ENCODE results near the gene TTN. TPM values are rescaled to one million over a fixed set of nuclear protein-coding genes. Genes with fewer than 3 reads are reported as not detected.
A peak's percentile ranks its signal among the peaks of the same experiment; 100 is the strongest.

TTN gene
- polyA plus RNA-seq, 3 donors = under 0.01 to 0.12 (median 0.08) TPM

DNA sequence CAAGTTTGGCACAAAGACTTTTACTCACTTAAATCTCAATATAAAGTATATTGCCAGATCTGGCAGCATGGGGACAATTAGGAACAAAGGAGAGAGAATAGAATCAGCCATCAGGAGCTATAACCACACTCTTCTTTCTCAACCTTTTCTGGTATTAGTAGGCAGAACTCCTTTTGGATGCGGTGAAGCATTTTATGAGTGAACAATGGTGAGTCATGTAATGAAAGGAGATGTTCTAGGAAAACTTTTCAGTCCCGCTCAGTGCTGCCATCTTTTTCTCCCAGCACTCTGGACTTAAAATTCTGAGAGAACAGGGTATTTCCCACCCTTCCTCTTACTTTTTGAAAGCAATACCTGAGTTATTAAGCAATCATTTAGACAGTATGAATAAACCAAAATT is 294.7 kb downstream of the TTN start:
- H3K79me2 ChIP-seq (ENCODE audit: insufficient read depth, low read length) = no peaks in the 10 kb centered on the region
- H4K20me1 ChIP-seq (ENCODE audit: insufficient read depth, low read length) = no peaks in the 10 kb centered on the region
- H3K4me1 ChIP-seq (ENCODE audit: control insufficient read depth in 1 of 2, insufficient read depth in 2 of 2, low read length in 2 of 2) = no peaks in the 10 kb centered on the region
- DNase-seq = no peak
- H3K36me3 ChIP-seq (replicated peaks in 1 of 2; ENCODE audit: control insufficient read depth in 1 of 2, insufficient read depth in 2 of 2, low read length in 2 of 2) = peaks cover 30 to 73% of the 10 kb centered on the region in 2 donors
- no peak overlapping the region for H3K27ac ChIP-seq (ENCODE audit: low read depth in 1 of 2, low read length in 2 of 2)
- TF ChIP-seq, protein P1, sequence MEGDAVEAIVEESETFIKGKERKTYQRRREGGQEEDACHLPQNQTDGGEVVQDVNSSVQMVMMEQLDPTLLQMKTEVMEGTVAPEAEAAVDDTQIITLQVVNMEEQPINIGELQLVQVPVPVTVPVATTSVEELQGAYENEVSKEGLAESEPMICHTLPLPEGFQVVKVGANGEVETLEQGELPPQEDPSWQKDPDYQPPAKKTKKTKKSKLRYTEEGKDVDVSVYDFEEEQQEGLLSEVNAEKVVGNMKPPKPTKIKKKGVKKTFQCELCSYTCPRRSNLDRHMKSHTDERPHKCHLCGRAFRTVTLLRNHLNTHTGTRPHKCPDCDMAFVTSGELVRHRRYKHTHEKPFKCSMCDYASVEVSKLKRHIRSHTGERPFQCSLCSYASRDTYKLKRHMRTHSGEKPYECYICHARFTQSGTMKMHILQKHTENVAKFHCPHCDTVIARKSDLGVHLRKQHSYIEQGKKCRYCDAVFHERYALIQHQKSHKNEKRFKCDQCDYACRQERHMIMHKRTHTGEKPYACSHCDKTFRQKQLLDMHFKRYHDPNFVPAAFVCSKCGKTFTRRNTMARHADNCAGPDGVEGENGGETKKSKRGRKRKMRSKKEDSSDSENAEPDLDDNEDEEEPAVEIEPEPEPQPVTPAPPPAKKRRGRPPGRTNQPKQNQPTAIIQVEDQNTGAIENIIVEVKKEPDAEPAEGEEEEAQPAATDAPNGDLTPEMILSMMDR (IDR thresholded peaks at IDR 0.05) = no peak
- WGBS (ENCODE audit: insufficient coverage) = no CpG with 5 or more reads among the region's 2 CpGs
- Mint-ChIP-seq H3K4me1 (peaks cover 2% of the 10 kb centered on the region), H3K27ac (peak overlapping the region in 1 of 7 donors; percentile 68), H3K4me3 (no peak overlapping the region), H3K27me3 (ENCODE audit: low read depth in 3 of 3) (no peaks in the 10 kb centered on the region), H3K36me3 (peaks cover 56 to 75% of the 10 kb centered on the region in 2 donors), H3K9me3 (peaks cover 0 to 2% (median 0%) of the 10 kb centered on the region in 7 donors)
- no peaks in the 10 kb centered on the region for H3K9me3 ChIP-seq (replicated peaks in 1 of 2; ENCODE audit: control insufficient read depth in 1 of 2, insufficient read depth in 1 of 2, low read length in 2 of 2)
- H3K4me2 ChIP-seq (replicated peaks; ENCODE audit: extremely low read depth, low read length, poor library complexity, severe bottlenecking) = no peak overlapping the region
- no peaks in the 10 kb centered on the region for H3K27me3 ChIP-seq (ENCODE audit: control insufficient read depth in 2 of 2, insufficient read depth in 2 of 2, low read length in 2 of 2)
- H3K4me3 ChIP-seq (replicated peaks in 1 of 3; ENCODE audit: low read depth in 2 of 3, low read length in 3 of 3) = no peak overlapping the region
- no peak overlapping the region for H2AFZ ChIP-seq (ENCODE audit: insufficient read depth, low read depth, low read length, poor library complexity, severe bottlenecking)
- intact Hi-C loops (cut with micrococcal nuclease) = no loop called here
- H3K9ac ChIP-seq (ENCODE audit: insufficient read depth, low read length, poor library complexity, severe bottlenecking) = no peak overlapping the region

DNA sequence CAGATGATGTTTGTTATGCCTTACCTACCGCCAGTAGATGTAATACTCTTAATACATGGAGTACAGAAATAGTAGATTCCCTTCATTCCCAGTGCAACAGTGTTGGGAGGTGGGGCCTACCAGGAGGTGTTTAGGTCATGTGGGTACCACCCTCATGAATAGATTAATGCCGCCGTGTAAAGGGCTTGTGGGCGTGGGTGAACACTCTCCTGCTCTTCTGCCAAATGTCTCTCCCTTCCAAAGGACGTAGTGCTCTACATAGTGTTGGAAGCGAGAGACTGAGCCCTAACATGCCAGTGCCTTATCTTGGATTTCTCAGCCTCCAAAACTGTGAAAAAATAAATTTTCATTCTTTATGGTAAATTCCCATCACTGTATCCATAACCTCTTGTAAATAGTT is 296.8 kb downstream of the TTN start:
- no peaks in the 10 kb centered on the region for H3K4me1 ChIP-seq (ENCODE audit: control insufficient read depth in 1 of 2, insufficient read depth in 2 of 2, low read length in 2 of 2)
- no peak overlapping the region for H3K27ac ChIP-seq (ENCODE audit: low read depth in 1 of 2, low read length in 2 of 2)
- H3K27me3 ChIP-seq (ENCODE audit: control insufficient read depth in 2 of 2, insufficient read depth in 2 of 2, low read length in 2 of 2) = no peaks in the 10 kb centered on the region
- H3K27me3 Mint-ChIP-seq (ENCODE audit: low read depth in 3 of 3) = no peaks in the 10 kb centered on the region
- H3K4me2 ChIP-seq (replicated peaks; ENCODE audit: extremely low read depth, low read length, poor library complexity, severe bottlenecking) = no peak overlapping the region
- no peak overlapping the region for H3K9ac ChIP-seq (ENCODE audit: insufficient read depth, low read length, poor library complexity, severe bottlenecking)
- WGBS (ENCODE audit: insufficient coverage) = 100% methylated on average over 2 of the region's 6 CpGs
- no peak overlapping the region for H2AFZ ChIP-seq (ENCODE audit: insufficient read depth, low read depth, low read length, poor library complexity, severe bottlenecking)
- peaks cover 65 to 72% of the 10 kb centered on the region in 2 donors for H3K36me3 Mint-ChIP-seq
- H3K9me3 Mint-ChIP-seq = peaks cover 0 to 2% (median 0%) of the 10 kb centered on the region in 7 donors
- DNase-seq = no peak
- peaks cover 2% of the 10 kb centered on the region for H3K4me1 Mint-ChIP-seq
- TF ChIP-seq, protein P1 (IDR thresholded peaks at IDR 0.05) = no peak
- H3K4me3 Mint-ChIP-seq = no peak overlapping the region
- no peak overlapping the region for H3K4me3 ChIP-seq (replicated peaks in 1 of 3; ENCODE audit: low read depth in 2 of 3, low read length in 3 of 3)
- peaks cover 34 to 75% of the 10 kb centered on the region in 2 donors for H3K36me3 ChIP-seq (replicated peaks in 1 of 2; ENCODE audit: control insufficient read depth in 1 of 2, insufficient read depth in 2 of 2, low read length in 2 of 2)
- no peaks in the 10 kb centered on the region for H4K20me1 ChIP-seq (ENCODE audit: insufficient read depth, low read length)
- H3K27ac Mint-ChIP-seq = no peak overlapping the region
- H3K79me2 ChIP-seq (ENCODE audit: insufficient read depth, low read length) = no peaks in the 10 kb centered on the region
- intact Hi-C loops (cut with micrococcal nuclease) = no loop called here
- no peaks in the 10 kb centered on the region for H3K9me3 ChIP-seq (replicated peaks in 1 of 2; ENCODE audit: control insufficient read depth in 1 of 2, insufficient read depth in 1 of 2, low read length in 2 of 2)

Data from CD14-positive monocyte (primary cell).